Osteoblast (primary cell): ENCODE results near the gene DLG2. TPM values are rescaled to one million over a fixed set of nuclear protein-coding genes. Genes with fewer than 3 reads are reported as not detected.
A peak's percentile ranks its signal among the peaks of the same experiment; 100 is the strongest.

ENCODE experiments used
- DNase-seq: peaks from one replicate; pipeline ENCODE4 v3.0.0; 2011; ENCODE audit warnings: low spot score, mixed read lengths; ENCODE audit not compliant: insufficient read length; ENCODE audit errors: missing footprints
- H2AFZ ChIP-seq: 2 replicates; pipeline ENCODE4 v1.6.0; 2011; ENCODE audit warnings: mild to moderate bottlenecking, low read length
- H3K27ac ChIP-seq: 2 replicates; pipeline ENCODE4 v1.5.1; 2011; ENCODE audit warnings: mild to moderate bottlenecking, low read depth, low read length, moderate library complexity
- H3K27me3 ChIP-seq: 2 replicates; pipeline ENCODE4 v1.6.0; 2012; ENCODE audit warnings: mild to moderate bottlenecking, control low read depth, inconsistent platforms, low read length, moderate library complexity; ENCODE audit not compliant: insufficient read depth
- H3K36me3 ChIP-seq: 2 replicates; pipeline ENCODE4 v1.5.1; 2011; ENCODE audit warnings: mild to moderate bottlenecking, low read length, control low read depth, moderate library complexity; ENCODE audit not compliant: insufficient read depth
- H3K4me1 ChIP-seq: 2 replicates; pipeline ENCODE4 v1.5.1; 2011; ENCODE audit warnings: mild to moderate bottlenecking, low read length, control low read depth, moderate library complexity; ENCODE audit not compliant: insufficient read depth
- H3K4me2 ChIP-seq: 2 replicates; pipeline ENCODE4 v1.6.0; 2011; ENCODE audit warnings: mild to moderate bottlenecking, low read length; ENCODE audit not compliant: insufficient read depth
- H3K4me3 ChIP-seq: fragments of 200-600 bp; sonication (generic); 3 replicates; pipeline ENCODE4 v1.5.1; 2012; ENCODE audit warnings: mild to moderate bottlenecking, low read length, inconsistent platforms; ENCODE audit not compliant: insufficient read depth
- H3K79me2 ChIP-seq: 2 replicates; pipeline ENCODE4 v1.6.0; 2012; ENCODE audit warnings: mild to moderate bottlenecking, low read length, control low read depth, inconsistent platforms; ENCODE audit not compliant: insufficient read depth
- H3K9me3 ChIP-seq: 2 replicates; pipeline ENCODE4 v1.5.1; 2011; ENCODE audit warnings: low read depth, low read length, control low read depth
- H4K20me1 ChIP-seq: 2 replicates; pipeline ENCODE4 v1.6.0; 2012; ENCODE audit warnings: mild to moderate bottlenecking, low read length, control low read depth; ENCODE audit not compliant: insufficient read depth
- CTCF ChIP-seq: IDR thresholded peaks from 2 replicates; pipeline ENCODE4 v1.5.1; 2011; ENCODE audit warnings: mild to moderate bottlenecking, low read depth, low read length, moderate library complexity; ENCODE audit errors: extremely low read depth
- total RNA-seq: library from RNA; depleted of rRNA; stranded (reverse); fragments of >200 nt; gene quantifications from 2 replicates; pipeline ENCODE4 v1.2.3, GENCODE V29; 2012

DLG2 gene
- total RNA-seq, 1 donor, result 3.3 TPM

GRCh38 chr11:83819931-83820549 lies 1807.1 kb downstream of the DLG2 start:
- peak; percentile 66 for TF ChIP-seq CTCF
- DNase-seq, result no peak
- H3K4me2 ChIP-seq, result no peak overlapping the region
- no peaks in the 10 kb centered on the region for H4K20me1 ChIP-seq
- no peak overlapping the region for H2AFZ ChIP-seq
- H3K27ac ChIP-seq, result no peak overlapping the region
- H3K9me3 ChIP-seq, result no peaks in the 10 kb centered on the region
- no peaks in the 10 kb centered on the region for H3K36me3 ChIP-seq
- no peak overlapping the region for H3K4me3 ChIP-seq
- no peaks in the 10 kb centered on the region for H3K79me2 ChIP-seq
- H3K4me1 ChIP-seq, result no peaks in the 10 kb centered on the region
- H3K27me3 ChIP-seq, result no peaks in the 10 kb centered on the region

DNA sequence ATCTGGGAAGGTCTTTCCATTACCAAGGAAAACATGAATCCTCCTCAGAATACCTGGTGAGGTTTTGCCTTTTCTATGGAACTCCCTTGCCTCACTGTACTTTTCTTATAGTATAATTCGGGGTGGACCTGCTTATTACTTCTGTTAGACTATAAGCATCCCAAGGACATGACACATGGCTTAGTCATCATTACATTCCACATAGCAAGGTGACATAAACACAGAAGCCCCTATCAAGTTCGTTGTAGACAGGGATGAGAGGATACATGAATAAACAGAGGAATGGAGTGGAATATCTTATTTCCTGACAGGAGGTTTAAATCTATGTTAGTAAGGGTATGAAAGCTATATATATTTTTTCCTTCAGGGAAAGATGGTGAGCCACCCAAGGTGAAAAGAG lies 1808.8 kb downstream of the DLG2 start:
- Histone ChIP-seq H3K79me2 (no peaks in the 10 kb centered on the region), H2AFZ (no peak overlapping the region), H3K9me3 (no peaks in the 10 kb centered on the region), H3K4me2 (no peak overlapping the region), H3K36me3 (no peaks in the 10 kb centered on the region), H3K4me1 (no peaks in the 10 kb centered on the region), H4K20me1 (no peaks in the 10 kb centered on the region), H3K27me3 (no peaks in the 10 kb centered on the region), H3K27ac (no peak overlapping the region), H3K4me3 (no peak overlapping the region)
- no peak for DNase-seq
- no peak for TF ChIP-seq CTCF

GRCh38 chr11:83816572-83817187 lies 1810.5 kb downstream of the DLG2 start:
- Histone ChIP-seq H3K4me1 (no peaks in the 10 kb centered on the region), H2AFZ (no peak overlapping the region), H4K20me1 (no peaks in the 10 kb centered on the region), H3K36me3 (no peaks in the 10 kb centered on the region), H3K9me3 (no peaks in the 10 kb centered on the region), H3K4me3 (no peak overlapping the region), H3K27me3 (peaks cover under 1% of the 10 kb centered on the region), H3K27ac (no peak overlapping the region), H3K4me2 (no peak overlapping the region), H3K79me2 (no peaks in the 10 kb centered on the region)
- no peak for DNase-seq
- peak; percentile 65 for TF ChIP-seq CTCF

DNA sequence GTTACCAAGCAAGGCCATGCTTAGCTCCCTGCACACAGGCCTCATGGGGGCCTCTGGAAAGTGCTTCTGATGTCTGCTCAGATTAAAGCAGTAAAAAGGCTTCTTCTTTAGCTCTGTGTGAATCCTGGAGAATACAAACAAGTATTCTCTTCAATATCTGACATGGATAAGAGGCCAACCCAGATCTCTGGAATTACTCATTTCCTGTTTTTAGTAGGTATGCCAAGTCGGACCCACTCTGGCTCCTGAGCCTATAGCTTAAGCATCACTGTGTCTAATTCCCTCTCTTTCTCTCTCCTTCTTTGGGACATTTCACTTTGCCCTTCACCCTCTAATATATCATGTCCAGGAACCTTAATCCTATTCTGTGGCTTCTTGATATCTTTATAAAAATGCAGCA lies 1811.4 kb downstream of the DLG2 start:
- Histone ChIP-seq H3K27me3 (peaks cover 3% of the 10 kb centered on the region), H3K4me2 (no peak overlapping the region), H3K79me2 (no peaks in the 10 kb centered on the region), H3K4me3 (no peak overlapping the region), H2AFZ (peak overlapping the region; percentile 8), H3K4me1 (no peaks in the 10 kb centered on the region), H3K9me3 (no peaks in the 10 kb centered on the region), H3K36me3 (no peaks in the 10 kb centered on the region), H3K27ac (no peak overlapping the region), H4K20me1 (no peaks in the 10 kb centered on the region)
- TF ChIP-seq CTCF, result no peak
- no peak for DNase-seq
